Fibroblast of skin of right quadriceps (primary cell): Measurements from ENCODE around the gene NLRP2B.
"Not testable (repeated sequence)": the region's sequence is repeated elsewhere in the genome, so short reads cannot be mapped to it uniquely, and the experiment has no call there.

Source experiments
- DNase-seq: peaks from one replicate; pipeline ENCODE4 v3.0.0-alpha.2; 2013

Gene NLRP2B

GRCh38 chrX:57680160-57680559 is at the start of gene NLRP2B:
Gene NLRP2B (minus strand): TSS chrX:57680260.
- DNase-seq = no peak

GRCh38 chrX:57725995-57726394 is 45.9 kb upstream of the NLRP2B start:
- DNase-seq = not testable (repeated sequence)

GRCh38 chrX:57681341-57681740 is 1.3 kb upstream of the NLRP2B start:
- no peak for DNase-seq

DNA sequence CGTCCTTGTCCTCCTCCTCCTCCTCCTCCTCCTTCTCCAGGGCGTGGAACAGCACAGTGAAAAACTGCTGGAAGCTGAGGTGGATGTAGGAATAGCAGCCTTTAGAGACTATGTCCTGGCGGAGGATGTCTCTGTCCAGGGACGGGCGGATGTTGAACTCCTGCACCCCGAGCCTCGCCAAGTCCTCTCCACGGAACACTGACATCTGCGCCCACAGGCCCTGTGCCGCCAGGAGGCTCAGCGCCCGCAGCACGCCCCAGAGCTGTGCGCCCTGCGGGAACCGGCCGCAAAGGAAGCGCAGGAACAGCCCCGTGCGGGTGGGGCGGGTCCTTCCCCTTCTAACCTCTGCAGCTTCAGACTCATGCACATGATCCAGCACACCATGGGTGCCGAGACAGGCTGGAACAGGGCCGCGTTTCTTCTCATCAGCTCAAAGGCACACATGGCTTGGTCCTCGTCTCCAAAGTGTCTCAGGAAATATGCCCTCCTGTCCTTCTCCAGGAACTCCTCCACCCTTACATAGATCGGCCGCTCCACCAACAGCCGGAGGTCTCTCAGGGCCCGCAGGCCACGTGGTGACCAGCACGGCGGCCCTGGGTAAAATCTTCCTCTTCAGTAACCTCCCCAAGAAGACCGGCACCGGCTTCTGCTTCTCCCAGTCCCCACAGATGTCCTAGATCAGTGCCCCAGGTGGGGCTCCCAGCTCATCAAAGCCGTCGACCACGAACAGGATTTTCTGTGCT is 1.2 kb downstream of the NLRP2B start:
- DNase-seq = no peak

DNA sequence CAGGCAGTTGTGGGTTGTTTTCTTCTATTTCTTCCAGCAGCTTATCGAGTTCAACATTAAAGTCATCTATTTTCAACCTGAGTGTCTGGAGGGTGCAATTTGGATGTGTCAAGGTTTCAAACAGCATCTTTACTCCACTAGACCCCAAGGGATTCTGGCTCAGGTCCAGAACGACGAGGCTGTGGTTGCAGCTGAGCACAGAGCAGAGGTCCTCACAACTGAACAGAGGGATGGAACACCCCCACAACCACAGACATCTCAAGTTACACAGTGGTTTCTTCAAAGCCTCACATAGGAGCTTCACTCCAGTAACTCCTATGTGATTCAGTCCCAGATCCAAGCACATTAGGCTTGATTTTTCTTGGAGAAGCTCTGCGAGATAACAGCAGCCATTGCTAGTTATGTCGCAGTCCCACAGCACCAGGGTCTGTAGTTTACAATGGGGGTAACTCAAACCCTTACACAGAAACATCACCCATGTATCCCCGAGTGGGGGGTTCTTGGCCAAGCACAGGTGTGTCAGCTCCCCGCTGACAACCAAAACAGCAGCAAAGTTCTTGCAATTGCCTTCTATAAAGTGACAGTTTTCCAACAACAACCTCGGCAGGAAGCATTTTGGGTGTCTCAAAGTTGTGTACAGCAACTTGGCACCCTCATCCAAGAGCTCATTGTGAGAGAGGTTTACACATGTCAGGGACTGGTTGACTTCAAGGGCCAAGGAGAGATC is 2.8 kb downstream of the NLRP2B start:
- no peak for DNase-seq

GRCh38 chrX:57675320-57675719 is 4.7 kb downstream of the NLRP2B start:
- DNase-seq = no peak

- DNase-seq = no peak
Observed at GRCh38 chrX:57674861-57675260, 5.2 kb downstream of the NLRP2B start.

DNA sequence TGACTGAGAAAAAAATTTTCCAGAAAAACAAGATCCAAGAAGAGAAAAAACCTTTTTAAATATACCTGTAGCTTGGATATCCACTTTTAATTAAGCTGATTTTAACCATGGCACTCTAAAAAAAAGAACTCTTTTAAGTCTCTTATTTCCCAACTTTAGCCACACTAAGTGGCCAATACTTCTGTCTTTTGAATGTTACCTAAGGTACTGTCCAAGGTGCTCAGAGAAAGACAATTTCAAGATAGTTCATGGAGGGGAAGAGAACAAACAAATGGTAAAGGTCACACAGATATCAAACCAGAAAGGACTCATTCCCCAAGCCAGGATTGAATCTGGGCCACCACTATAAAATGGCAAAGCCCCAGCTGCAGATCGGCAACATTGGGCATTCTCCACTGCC is 10.1 kb downstream of the NLRP2B start:
- DNase-seq = no peak

DNA sequence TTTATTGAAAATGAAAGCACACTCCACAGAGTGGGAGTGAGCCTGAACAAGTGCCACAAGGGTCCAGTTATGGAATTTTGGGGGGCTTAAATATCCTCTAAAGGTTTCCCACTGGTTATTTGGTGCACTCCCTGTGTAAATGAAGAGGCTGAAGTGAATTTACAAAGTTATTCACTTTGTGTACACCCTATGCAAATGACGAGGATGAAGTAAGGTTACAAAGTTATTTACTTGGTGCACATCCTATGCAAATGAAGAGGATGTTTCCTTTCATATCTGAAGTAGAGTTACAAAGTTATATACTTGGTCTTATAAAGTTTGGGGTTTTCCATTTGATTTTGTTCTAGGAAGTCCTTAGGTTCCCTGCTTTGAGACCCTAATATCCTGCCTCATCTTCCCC is 13.1 kb downstream of the NLRP2B start:
- no peak for DNase-seq

GRCh38 chrX:57655065-57655464 is 25.0 kb downstream of the NLRP2B start:
- no peak for DNase-seq

- no peak for DNase-seq
Observed at GRCh38 chrX:57652705-57653104, 27.4 kb downstream of the NLRP2B start.

DNA sequence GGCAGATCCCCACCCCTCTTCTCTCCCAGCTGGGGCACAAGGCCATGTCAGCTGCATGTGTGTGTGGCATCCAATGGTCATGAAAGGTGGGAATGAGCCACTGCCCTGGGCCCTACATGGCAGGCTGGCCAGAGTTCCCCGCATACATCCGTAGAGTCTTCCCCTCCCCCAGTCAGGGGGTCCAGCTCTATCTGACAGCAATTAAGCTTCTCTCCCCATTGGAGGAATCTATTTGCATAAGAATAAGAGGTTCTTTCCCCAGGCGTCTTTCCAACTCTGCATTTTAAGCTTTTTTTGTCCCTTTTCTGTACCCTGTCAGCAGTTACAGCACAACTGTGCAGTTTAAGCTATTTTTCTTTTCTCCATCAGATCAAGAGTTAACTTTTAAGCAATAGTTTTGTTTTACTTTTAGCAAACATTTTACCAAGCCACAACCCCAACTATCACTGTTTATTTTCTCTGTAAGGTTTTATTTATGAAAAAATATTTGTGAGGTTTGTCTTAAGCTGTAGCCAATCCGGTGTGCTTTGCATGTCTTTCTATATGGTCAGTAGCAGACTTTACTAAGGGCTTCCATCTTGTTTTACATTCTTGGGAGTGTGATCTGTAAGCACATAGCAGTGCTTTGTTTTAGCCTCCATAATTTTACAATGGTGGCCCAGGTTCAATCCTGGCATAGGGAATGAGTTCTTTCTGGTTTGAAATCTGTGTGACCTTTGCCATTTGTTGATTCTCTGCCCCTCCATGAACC is 28.7 kb downstream of the NLRP2B start:
- DNase-seq = no peak

GRCh38 chrX:57647020-57647419 is 33.0 kb downstream of the NLRP2B start:
- no peak for DNase-seq

- no peak for DNase-seq
Observed at GRCh38 chrX:57643698-57644097, 36.4 kb downstream of the NLRP2B start.

- DNase-seq = no peak
Observed at GRCh38 chrX:57641338-57641737, 38.7 kb downstream of the NLRP2B start.

DNA sequence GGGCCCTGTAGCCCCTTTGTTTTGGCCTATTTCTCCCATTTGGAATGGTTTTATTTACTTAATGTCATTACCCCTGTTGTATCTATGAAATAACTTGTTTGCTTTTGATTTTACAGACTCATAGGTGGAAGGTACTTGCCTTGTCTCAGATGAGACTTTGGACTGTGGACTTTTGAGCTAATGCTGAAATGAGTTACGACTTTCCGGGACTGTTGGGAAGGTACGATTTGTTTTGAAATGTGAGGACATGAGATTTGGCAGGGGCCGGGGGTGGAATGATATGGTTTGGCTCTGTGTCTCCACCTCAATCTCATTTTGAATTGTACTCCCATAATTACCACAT is 39.4 kb downstream of the NLRP2B start:
- no peak for DNase-seq

DNA sequence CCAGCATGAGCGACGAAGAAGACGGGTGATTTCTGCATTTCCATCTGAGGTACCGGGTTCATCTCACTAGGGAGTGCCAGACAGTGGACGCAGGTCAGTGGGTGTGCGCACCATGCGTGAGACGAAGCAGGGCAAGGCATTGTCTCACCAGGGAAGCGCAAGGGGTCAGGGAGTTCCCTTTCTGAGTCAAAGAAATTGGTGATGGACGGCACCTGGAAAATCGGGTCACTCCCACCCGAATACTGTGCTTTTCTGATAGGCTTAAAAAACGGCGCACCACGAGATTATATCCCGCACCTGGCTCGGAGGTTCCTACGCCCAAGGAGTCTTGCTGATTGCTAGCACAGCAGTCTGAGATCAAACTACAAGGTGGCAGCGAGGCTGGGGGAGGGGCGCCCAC is 50.6 kb downstream of the NLRP2B start:
- DNase-seq = not testable (repeated sequence)
